ENCODE results near the gene LTBP4.

Gene LTBP4

GRCh38 chr19:40598918-40599307, 2.3 kb upstream of the LTBP4 start (continued):
- TF ChIP-seq ZNF426 (tag by site-specific recombination; IDR thresholded peaks at IDR 0.05) (no peak), KLF7 (tag by site-specific recombination; IDR thresholded peaks at IDR 0.05; ENCODE audit: borderline replicate concordance) (no peak), ZNF48 (tag by site-specific recombination; IDR thresholded peaks at IDR 0.05) (no peak), ZFP3 (tag by site-specific recombination; IDR thresholded peaks at IDR 0.05; ENCODE audit: low read depth) (0 out of 2 replicates have a peak, but pooled peaks have one; percentile 6), ZNF843 (tag by site-specific recombination; IDR thresholded peaks at IDR 0.05) (no peak)
- TF ChIP-seq, protein P1, sequence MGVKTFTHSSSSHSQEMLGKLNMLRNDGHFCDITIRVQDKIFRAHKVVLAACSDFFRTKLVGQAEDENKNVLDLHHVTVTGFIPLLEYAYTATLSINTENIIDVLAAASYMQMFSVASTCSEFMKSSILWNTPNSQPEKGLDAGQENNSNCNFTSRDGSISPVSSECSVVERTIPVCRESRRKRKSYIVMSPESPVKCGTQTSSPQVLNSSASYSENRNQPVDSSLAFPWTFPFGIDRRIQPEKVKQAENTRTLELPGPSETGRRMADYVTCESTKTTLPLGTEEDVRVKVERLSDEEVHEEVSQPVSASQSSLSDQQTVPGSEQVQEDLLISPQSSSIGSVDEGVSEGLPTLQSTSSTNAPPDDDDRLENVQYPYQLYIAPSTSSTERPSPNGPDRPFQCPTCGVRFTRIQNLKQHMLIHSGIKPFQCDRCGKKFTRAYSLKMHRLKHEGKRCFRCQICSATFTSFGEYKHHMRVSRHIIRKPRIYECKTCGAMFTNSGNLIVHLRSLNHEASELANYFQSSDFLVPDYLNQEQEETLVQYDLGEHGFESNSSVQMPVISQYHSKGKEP (tag by site-specific recombination; IDR thresholded peaks at IDR 0.05) = 0 out of 2 replicates have a peak, but pooled peaks have one; percentile 18

DNA sequence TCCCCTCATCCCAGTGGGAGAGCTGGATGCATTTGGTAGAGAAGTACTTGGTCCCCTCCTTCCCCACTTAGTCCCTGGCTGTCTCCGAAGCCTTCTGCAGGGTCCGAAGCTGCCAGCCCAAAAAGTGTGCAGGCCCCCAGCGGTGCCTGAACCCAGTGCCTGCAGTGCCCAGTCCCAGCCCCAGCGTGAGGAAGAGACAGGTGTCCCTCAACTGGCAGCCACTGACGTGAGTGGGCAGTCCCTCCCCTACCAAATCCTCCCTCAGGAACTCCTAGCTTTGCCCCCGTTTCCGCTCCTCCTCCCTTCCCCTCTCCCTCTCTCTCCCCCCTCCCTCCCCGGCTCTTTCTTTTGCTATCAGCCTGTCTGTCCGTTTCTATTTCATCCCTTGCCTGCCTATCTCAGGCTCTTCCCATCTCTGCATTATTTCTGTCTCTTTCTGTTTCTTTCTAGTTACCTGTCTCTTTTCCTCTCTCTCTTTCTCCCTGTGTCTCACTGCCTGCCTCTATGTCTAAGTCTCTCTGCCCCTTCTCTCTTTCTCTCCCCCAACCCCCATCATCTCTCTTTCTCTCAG, 1.8 kb upstream of the LTBP4 start:
- CTCF ChIA-PET = interaction anchor here (0.6 to 20.7 kb wide), 30 partner anchors 8 to 294 kb away, joined by 3 to 470 read pairs (median 4); partner anchors contain the start of genes BLVRB and SERTAD1
- H3K9me3 ChIP-seq (ENCODE audit: control insufficient read depth, insufficient read depth, low read depth, low read length) = no peaks in the 10 kb centered on the region
- peaks cover 58% of the 10 kb centered on the region for H3K4me1 ChIP-seq (ENCODE audit: control insufficient read depth, insufficient read depth, low read length)
- no peak overlapping the region for H3K27ac ChIP-seq (ENCODE audit: extremely low read depth, low read depth, low read length)
- no peak overlapping the region for H3K4me3 ChIP-seq (ENCODE audit: low read depth, low read length)
- no peaks in the 10 kb centered on the region for H3K36me3 ChIP-seq (ENCODE audit: control insufficient read depth in 2 of 2, insufficient read depth in 1 of 2, low read length in 2 of 2)
- POLR2A ChIA-PET = interaction anchor here (0.7 to 2.3 kb wide), 8 partner anchors 24 to 202 kb away, joined by 3 to 15 read pairs (median 4); no protein-coding TSS in a partner anchor
- TF ChIP-seq ZNF596 (tag by site-specific recombination; IDR thresholded peaks at IDR 0.05) = peak; percentile 28; the same call in 1 of the 2 replicates
- no peak for TF ChIP-seq ZNF654 (tag by site-specific recombination; IDR thresholded peaks at IDR 0.05; ENCODE audit: low read depth)
- TF ChIP-seq, protein P2, sequence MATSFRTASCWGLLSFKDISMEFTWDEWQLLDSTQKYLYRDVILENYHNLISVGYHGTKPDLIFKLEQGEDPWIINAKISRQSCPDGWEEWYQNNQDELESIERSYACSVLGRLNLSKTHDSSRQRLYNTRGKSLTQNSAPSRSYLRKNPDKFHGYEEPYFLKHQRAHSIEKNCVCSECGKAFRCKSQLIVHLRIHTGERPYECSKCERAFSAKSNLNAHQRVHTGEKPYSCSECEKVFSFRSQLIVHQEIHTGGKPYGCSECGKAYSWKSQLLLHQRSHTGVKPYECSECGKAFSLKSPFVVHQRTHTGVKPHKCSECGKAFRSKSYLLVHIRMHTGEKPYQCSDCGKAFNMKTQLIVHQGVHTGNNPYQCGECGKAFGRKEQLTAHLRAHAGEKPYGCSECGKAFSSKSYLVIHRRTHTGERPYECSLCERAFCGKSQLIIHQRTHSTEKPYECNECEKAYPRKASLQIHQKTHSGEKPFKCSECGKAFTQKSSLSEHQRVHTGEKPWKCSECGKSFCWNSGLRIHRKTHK (tag by site-specific recombination; IDR thresholded peaks at IDR 0.05) = no peak
- no peak for TF ChIP-seq ZNF529 (tag by site-specific recombination; IDR thresholded peaks at IDR 0.05; ENCODE audit: insufficient replicate concordance)
- peak; percentile 71; the same call in 1 of the 2 replicates for TF ChIP-seq ZNF2 (tag by site-specific recombination; IDR thresholded peaks at IDR 0.05)
- TF ChIP-seq ZBTB48 (tag by site-specific recombination; IDR thresholded peaks at IDR 0.05) = peak; percentile 86
- TF ChIP-seq, protein P3, sequence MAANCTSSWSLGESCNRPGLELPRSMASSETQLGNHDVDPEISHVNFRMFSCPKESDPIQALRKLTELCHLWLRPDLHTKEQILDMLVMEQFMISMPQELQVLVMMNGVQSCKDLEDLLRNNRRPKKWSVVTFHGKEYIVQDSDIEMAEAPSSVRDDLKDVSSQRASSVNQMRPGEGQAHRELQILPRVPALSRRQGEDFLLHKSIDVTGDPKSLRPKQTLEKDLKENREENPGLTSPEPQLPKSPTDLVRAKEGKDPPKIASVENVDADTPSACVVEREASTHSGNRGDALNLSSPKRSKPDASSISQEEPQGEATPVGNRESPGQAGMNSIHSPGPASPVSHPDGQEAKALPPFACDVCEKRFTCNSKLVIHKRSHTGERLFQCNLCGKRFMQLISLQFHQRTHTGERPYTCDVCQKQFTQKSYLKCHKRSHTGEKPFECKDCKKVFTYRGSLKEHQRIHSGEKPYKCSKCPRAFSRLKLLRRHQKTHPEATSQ (tag by site-specific recombination; IDR thresholded peaks at IDR 0.05) = 0 out of 2 replicates have a peak, but pooled peaks have one; percentile 51
- peak; percentile 69 for TF ChIP-seq GLIS2 (tag by site-specific recombination; IDR thresholded peaks at IDR 0.05)
- peak; percentile 89 for TF ChIP-seq BCL11A (tag by site-specific recombination; IDR thresholded peaks at IDR 0.05; ENCODE audit: low read depth)
- TF ChIP-seq KLF17 (tag by site-specific recombination; IDR thresholded peaks at IDR 0.05) = peak; percentile 57; the same call in 1 of the 2 replicates
- peak; percentile 99 for TF ChIP-seq ZNF366 (tag by site-specific recombination; conservative IDR thresholded peaks at IDR 0.05)
- TF ChIP-seq ZNF843 (tag by site-specific recombination; IDR thresholded peaks at IDR 0.05) = peak; percentile 25; the same call in 1 of the 2 replicates
- no peak for TF ChIP-seq ZNF112 (tag by site-specific recombination; IDR thresholded peaks at IDR 0.05)
- TF ChIP-seq ZEB2 (tag by site-specific recombination; IDR thresholded peaks at IDR 0.05) = peak; percentile 92; the same call in 1 of the 2 replicates
- TF ChIP-seq, protein P4, sequence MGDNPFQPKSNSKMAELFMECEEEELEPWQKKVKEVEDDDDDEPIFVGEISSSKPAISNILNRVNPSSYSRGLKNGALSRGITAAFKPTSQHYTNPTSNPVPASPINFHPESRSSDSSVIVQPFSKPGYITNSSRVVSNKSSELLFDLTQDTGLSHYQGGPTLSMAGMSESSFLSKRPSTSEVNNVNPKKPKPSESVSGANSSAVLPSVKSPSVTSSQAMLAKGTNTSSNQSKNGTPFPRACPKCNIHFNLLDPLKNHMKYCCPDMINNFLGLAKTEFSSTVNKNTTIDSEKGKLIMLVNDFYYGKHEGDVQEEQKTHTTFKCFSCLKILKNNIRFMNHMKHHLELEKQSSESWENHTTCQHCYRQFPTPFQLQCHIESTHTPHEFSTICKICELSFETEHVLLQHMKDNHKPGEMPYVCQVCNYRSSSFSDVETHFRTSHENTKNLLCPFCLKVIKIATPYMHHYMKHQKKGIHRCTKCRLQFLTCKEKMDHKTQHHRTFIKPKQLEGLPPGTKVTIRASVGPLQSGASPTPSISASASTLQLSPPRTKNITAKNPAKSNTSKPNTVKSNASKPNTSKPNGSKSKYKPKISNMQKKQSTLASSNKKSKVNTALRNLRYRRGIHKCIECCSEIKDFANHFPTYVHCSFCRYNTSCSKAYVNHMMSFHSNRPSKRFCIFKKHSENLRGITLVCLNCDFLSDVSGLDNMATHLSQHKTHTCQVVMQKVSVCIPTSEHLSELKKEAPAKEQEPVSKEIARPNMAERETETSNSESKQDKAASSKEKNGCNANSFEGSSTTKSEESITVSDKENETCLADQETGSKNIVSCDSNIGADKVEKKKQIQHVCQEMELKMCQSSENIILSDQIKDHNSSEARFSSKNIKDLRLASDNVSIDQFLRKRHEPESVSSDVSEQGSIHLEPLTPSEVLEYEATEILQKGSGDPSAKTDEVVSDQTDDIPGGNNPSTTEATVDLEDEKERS (tag by site-specific recombination; IDR thresholded peaks at IDR 0.05) = no peak
- TF ChIP-seq ZNF623 (tag by site-specific recombination; IDR thresholded peaks at IDR 0.05) = no peak
- peak; percentile 97 for TF ChIP-seq PRDM1 (tag by site-specific recombination; IDR thresholded peaks at IDR 0.05)
- peak; percentile 96 for TF ChIP-seq ZNF335 (tag by site-specific recombination; conservative IDR thresholded peaks at IDR 0.05)
- peak; percentile 94 for TF ChIP-seq SP2 (tag by site-specific recombination; IDR thresholded peaks at IDR 0.05)
- TF ChIP-seq KLF7 (tag by site-specific recombination; IDR thresholded peaks at IDR 0.05; ENCODE audit: borderline replicate concordance) = 0 out of 2 replicates have a peak, but pooled peaks have one; percentile 41
- TF ChIP-seq WT1 (tag by site-specific recombination; IDR thresholded peaks at IDR 0.05) = peak; percentile 93
- peak; percentile 12; the same call in 1 of the 2 replicates for TF ChIP-seq ZFP3 (tag by site-specific recombination; IDR thresholded peaks at IDR 0.05; ENCODE audit: low read depth)
- TF ChIP-seq ZNF560 (tag by site-specific recombination; IDR thresholded peaks at IDR 0.05; ENCODE audit: borderline replicate concordance) = no peak
- TF ChIP-seq OSR2 (tag by site-specific recombination; IDR thresholded peaks at IDR 0.05) = peak; percentile 67; the same call in 1 of the 2 replicates
